ENCODE measurements around the gene SLC25A43.
A peak's percentile ranks its signal among the peaks of the same experiment; 100 is the strongest.
"Not testable (repeated sequence)": the region's sequence is repeated elsewhere in the genome, so short reads cannot be mapped to it uniquely, and the experiment has no call there.

Gene SLC25A43

GRCh38 chrX:119398974-119399771 is at the start of gene SLC25A43:
Gene SLC25A43, plus strand, starts transcription at chrX:119399336. Its CDS starts 68 bp downstream, at chrX:119399404.
- DNase-seq (ENCODE audit: low read depth), result peak; percentile 14

- no peak for DNase-seq (ENCODE audit: low read depth)
Measured at GRCh38 chrX:119359618-119360382, 39.3 kb upstream of the SLC25A43 start.

- DNase-seq (ENCODE audit: low read depth), result not testable (repeated sequence)
Measured at GRCh38 chrX:119361451-119361850, 37.7 kb upstream of the SLC25A43 start.

GRCh38 chrX:119362074-119362473 is 37.1 kb upstream of the SLC25A43 start:
- not testable (repeated sequence) for DNase-seq (ENCODE audit: low read depth)

- no peak for DNase-seq (ENCODE audit: low read depth)
Measured at GRCh38 chrX:119363391-119363790, 35.7 kb upstream of the SLC25A43 start.

GRCh38 chrX:119371861-119372260 is 27.3 kb upstream of the SLC25A43 start:
- not testable (repeated sequence) for DNase-seq (ENCODE audit: low read depth)

- no peak for DNase-seq (ENCODE audit: low read depth)
Measured at GRCh38 chrX:119374736-119375135, 24.4 kb upstream of the SLC25A43 start.

GRCh38 chrX:119375561-119375960 is 23.6 kb upstream of the SLC25A43 start:
- DNase-seq (ENCODE audit: low read depth), result no peak

- DNase-seq (ENCODE audit: low read depth), result no peak
Measured at GRCh38 chrX:119376312-119376711, 22.8 kb upstream of the SLC25A43 start.

- no peak for DNase-seq (ENCODE audit: low read depth)
Measured at GRCh38 chrX:119381349-119381944, 17.7 kb upstream of the SLC25A43 start.

GRCh38 chrX:119382606-119383005 is 16.5 kb upstream of the SLC25A43 start:
- DNase-seq (ENCODE audit: low read depth), result no peak

GRCh38 chrX:119386685-119387084 is 12.5 kb upstream of the SLC25A43 start:
- not testable (repeated sequence) for DNase-seq (ENCODE audit: low read depth)

GRCh38 chrX:119387426-119387825 is 11.7 kb upstream of the SLC25A43 start:
- DNase-seq (ENCODE audit: low read depth), result not testable (repeated sequence)

- no peak for DNase-seq (ENCODE audit: low read depth)
Measured at GRCh38 chrX:119389214-119389613, 9.9 kb upstream of the SLC25A43 start.

- no peak for DNase-seq (ENCODE audit: low read depth)
Measured at GRCh38 chrX:119389871-119390501, 9.2 kb upstream of the SLC25A43 start.

- DNase-seq (ENCODE audit: low read depth), result no peak
Measured at GRCh38 chrX:119391279-119391678, 7.9 kb upstream of the SLC25A43 start.

- DNase-seq (ENCODE audit: low read depth), result no peak
Measured at GRCh38 chrX:119393144-119393543, 6.0 kb upstream of the SLC25A43 start.

GRCh38 chrX:119398587-119398973 is 556 bp upstream of the SLC25A43 start:
- DNase-seq (ENCODE audit: low read depth), result no peak

- no peak for DNase-seq (ENCODE audit: low read depth)
Measured at GRCh38 chrX:119399772-119400101, 601 bp downstream of the SLC25A43 start.

- DNase-seq (ENCODE audit: low read depth), result no peak
Measured at GRCh38 chrX:119401569-119401968, 2.4 kb downstream of the SLC25A43 start.

GRCh38 chrX:119402588-119402987 is 3.5 kb downstream of the SLC25A43 start:
- DNase-seq (ENCODE audit: low read depth), result no peak

GRCh38 chrX:119406776-119407175 is 7.6 kb downstream of the SLC25A43 start:
- DNase-seq (ENCODE audit: low read depth), result no peak

Measured in stimulated activated CD8-positive, alpha-beta memory T cell treated with anti-CD3 and anti-CD28 coated beads, Interleukin-12 subunit alpha, Interleukin-12 subunit beta, amount 100 ng/mL, for 4 hours (primary cell).